ENCODE data around the gene CORO7. TPM values are rescaled to one million over a fixed set of nuclear protein-coding genes. Genes with fewer than 3 reads are reported as not detected.
A peak's percentile ranks its signal among the peaks of the same experiment; 100 is the strongest.

The CORO7 gene
- total and polyA plus RNA-seq, 7 donors, result 3.4 to 7.9 (median 5.8) TPM

- intact Hi-C loops (cut with DNase I), result no loop called here
- Histone ChIP-seq H3K27me3 (ENCODE audit: insufficient read depth in 3 of 3, low read length in 2 of 3) (no peaks in the 10 kb centered on the region), H3K9me3 (no peaks in the 10 kb centered on the region), H3K4me3 (no peak overlapping the region), H3K36me3 (ENCODE audit: insufficient read depth in 1 of 2, low read depth in 1 of 2) (peaks cover 0 to 35% of the 10 kb centered on the region in 2 donors), H3K4me1 (peaks cover 9% of the 10 kb centered on the region), H3K27ac (no peak overlapping the region)
- DNase-seq (no peak), ATAC-seq (no peak)
- WGBS, 3 donors, result 56 to 65% (median 58%) methylated on average over 15 of the region's 15 CpGs
- TF ChIP-seq, protein P1, sequence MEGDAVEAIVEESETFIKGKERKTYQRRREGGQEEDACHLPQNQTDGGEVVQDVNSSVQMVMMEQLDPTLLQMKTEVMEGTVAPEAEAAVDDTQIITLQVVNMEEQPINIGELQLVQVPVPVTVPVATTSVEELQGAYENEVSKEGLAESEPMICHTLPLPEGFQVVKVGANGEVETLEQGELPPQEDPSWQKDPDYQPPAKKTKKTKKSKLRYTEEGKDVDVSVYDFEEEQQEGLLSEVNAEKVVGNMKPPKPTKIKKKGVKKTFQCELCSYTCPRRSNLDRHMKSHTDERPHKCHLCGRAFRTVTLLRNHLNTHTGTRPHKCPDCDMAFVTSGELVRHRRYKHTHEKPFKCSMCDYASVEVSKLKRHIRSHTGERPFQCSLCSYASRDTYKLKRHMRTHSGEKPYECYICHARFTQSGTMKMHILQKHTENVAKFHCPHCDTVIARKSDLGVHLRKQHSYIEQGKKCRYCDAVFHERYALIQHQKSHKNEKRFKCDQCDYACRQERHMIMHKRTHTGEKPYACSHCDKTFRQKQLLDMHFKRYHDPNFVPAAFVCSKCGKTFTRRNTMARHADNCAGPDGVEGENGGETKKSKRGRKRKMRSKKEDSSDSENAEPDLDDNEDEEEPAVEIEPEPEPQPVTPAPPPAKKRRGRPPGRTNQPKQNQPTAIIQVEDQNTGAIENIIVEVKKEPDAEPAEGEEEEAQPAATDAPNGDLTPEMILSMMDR (IDR thresholded peaks at IDR 0.05), result no peak
Measured at GRCh38 chr16:4410335-4411075, 5.9 kb downstream of the CORO7 start.

DNA sequence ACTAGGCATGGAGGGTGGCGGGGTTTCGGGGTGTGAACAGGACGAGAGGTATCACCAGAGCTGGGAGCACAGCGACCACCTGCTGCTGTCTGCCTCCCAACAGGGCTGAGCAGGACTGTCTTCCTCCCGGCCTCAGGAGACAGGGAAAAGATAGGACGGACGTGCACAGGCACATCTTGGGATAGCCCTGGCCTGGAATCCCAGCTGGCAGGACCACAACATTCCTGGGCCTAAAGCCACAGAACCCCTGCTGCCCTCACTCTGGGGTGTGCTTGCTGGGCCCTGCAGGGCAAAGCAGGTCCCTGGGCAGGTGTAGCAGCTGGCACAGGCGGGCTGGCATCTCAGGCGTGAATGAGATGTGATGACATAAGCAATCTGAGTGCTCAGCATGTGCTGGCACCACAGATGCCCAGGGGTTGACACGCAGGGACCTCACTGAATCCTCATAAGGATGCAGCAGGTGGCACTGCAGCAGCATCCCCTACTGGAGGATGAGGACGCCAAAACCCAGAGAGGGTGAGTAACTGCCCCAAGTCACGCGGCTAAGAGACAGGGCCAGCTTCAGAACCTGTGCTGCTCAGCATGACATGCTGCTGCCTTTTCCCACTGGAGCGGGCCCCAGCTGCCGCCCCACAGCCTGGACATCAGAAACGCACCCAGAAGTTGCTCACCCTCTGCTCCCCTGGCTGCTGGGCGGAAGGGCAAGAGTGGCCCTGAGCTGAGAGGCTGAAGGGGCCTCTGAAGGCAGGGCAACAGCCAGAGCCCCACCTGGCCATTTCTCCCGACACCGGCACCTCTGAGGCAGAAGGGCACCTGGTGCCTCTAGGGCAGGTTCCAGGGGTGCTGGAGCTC, 7.1 kb downstream of the CORO7 start:
- H3K36me3 ChIP-seq (ENCODE audit: insufficient read depth in 1 of 2, low read depth in 1 of 2), result peaks cover 0 to 41% of the 10 kb centered on the region in 2 donors
- intact Hi-C loops (cut with DNase I), result loop anchor here (10.0 kb wide), 2 partner anchors 115 to 125 kb away; no protein-coding TSS in a partner anchor
- H3K27me3 ChIP-seq (ENCODE audit: insufficient read depth in 3 of 3, low read length in 2 of 3), result no peaks in the 10 kb centered on the region
- H3K27ac ChIP-seq, result peak overlapping the region; percentile 36
- no peak for DNase-seq
- ATAC-seq, result peak; percentile 54 to 81 (median 79)
- TF ChIP-seq, protein P1 (IDR thresholded peaks at IDR 0.05), result no peak
- no peaks in the 10 kb centered on the region for H3K9me3 ChIP-seq
- WGBS, 3 donors, result 35 to 56% (median 46%) methylated on average over 17 to 19 of the region's 19 CpGs
- H3K4me3 ChIP-seq, result no peak overlapping the region
- H3K4me1 ChIP-seq, result peaks cover 5% of the 10 kb centered on the region

DNA sequence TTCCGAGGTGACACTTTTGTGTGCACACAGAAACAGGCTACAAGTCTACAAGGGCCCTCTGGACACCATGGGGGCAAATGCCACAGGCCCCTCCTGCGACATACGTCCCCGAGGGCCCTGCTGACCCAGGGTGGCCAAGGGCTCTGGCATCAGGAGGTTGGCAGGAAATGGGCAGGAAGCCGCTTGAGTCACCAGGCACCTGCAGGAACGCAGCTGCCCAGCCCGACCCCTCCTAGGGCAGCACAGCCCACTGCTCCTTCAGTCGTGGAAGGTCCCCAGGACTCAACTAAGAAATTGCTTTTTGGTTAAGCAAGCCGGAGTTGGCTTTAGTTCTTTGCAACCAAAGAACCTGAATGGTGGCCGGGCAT, 8.1 kb downstream of the CORO7 start:
- DNase-seq, result no peak
- no peak overlapping the region for H3K27ac ChIP-seq
- H3K9me3 ChIP-seq, result no peaks in the 10 kb centered on the region
- no peaks in the 10 kb centered on the region for H3K27me3 ChIP-seq (ENCODE audit: insufficient read depth in 3 of 3, low read length in 2 of 3)
- H3K4me3 ChIP-seq, result no peak overlapping the region
- TF ChIP-seq, protein P1 (IDR thresholded peaks at IDR 0.05), result no peak
- no peak for ATAC-seq
- intact Hi-C loops (cut with DNase I), result loop anchor here (10.0 kb wide), 2 partner anchors 114 to 124 kb away; no protein-coding TSS in a partner anchor
- 78 to 85% (median 79%) methylated on average over 10 of the region's 10 CpGs for WGBS, 3 donors
- H3K4me1 ChIP-seq, result peaks cover 5% of the 10 kb centered on the region
- H3K36me3 ChIP-seq (ENCODE audit: insufficient read depth in 1 of 2, low read depth in 1 of 2), result peaks cover 0 to 41% of the 10 kb centered on the region in 2 donors

DNA sequence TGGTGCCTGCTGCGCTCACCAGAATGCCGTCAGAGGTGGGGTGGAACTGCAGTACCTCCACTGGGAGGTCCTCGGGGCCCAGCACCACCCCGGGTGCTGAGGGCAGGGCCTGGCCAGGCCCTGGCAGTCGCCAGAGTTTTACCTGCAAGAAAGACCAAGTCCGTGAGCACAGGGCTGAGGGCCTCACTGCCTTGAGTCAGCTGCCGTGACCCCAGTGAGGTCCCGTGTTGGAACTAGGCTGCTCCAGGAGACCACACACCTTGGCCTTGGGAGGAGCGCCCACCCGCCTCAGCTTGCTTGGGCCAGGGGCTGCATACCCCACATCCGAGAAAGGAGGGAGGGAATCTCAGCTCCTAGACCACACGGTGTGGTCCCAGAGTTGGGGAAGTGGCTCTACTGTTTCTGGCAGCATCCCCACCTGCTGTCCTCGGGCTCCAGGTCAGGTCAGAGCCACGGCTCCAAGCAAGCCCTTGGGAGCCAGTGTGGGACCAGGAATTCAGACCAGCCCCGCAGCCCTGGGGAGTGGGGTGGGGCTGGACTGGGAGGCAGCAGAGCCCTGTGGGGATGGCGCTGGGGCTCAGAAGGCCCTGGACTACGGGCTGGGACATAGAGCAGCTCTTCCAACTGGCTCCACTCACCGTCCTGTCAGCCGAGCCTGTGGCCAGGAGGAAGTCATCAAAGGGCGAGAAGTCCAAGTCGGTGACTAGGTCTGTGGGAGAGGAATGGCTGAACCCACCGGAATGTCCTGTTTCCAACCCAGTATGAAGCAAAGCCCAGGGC, 8.7 kb downstream of the CORO7 start:
- no peaks in the 10 kb centered on the region for H3K9me3 ChIP-seq
- peaks cover 0 to 39% of the 10 kb centered on the region in 2 donors for H3K36me3 ChIP-seq (ENCODE audit: insufficient read depth in 1 of 2, low read depth in 1 of 2)
- peaks cover 5% of the 10 kb centered on the region for H3K4me1 ChIP-seq
- no peak overlapping the region for H3K27ac ChIP-seq
- ATAC-seq (peak in 1 of 4 donors; percentile 12), DNase-seq (peak in 1 of 2 donors; percentile 60)
- TF ChIP-seq, protein P1 (IDR thresholded peaks at IDR 0.05), result no peak
- no peak overlapping the region for H3K4me3 ChIP-seq
- WGBS, 3 donors, result 81 to 85% (median 84%) methylated on average over 21 to 22 of the region's 22 CpGs
- H3K27me3 ChIP-seq (ENCODE audit: insufficient read depth in 3 of 3, low read length in 2 of 3), result no peaks in the 10 kb centered on the region
- intact Hi-C loops (cut with DNase I), result loop anchor here (10.0 kb wide), 2 partner anchors 113 to 123 kb away; no protein-coding TSS in a partner anchor

Data from psoas muscle (tissue), 8 donors.